CD4-positive, alpha-beta T cell treated with Interferon alpha-2 for 1 hour (primary cell): Measurements from ENCODE around the gene SH3RF1.

Experiments
- DNase-seq, 2 donors: peaks; one replicate each; pipeline ENCODE4 v3.0.0-alpha.2; 2020 to 2022

The SH3RF1 gene

GRCh38 chr4:169127314-169127713, 143.4 kb downstream of the SH3RF1 start:
- no peak for DNase-seq

GRCh38 chr4:169124661-169125060, 146.1 kb downstream of the SH3RF1 start:
- DNase-seq = no peak

- DNase-seq = no peak
These were observed 148.3 kb downstream of the SH3RF1 start for GRCh38 chr4:169122422-169122821.

- DNase-seq = no peak
These were observed 148.8 kb downstream of the SH3RF1 start for GRCh38 chr4:169121861-169122382.

GRCh38 chr4:169120624-169121023, 150.1 kb downstream of the SH3RF1 start:
- DNase-seq = no peak

- DNase-seq = no peak
These were observed 151.2 kb downstream of the SH3RF1 start for GRCh38 chr4:169119536-169119935.

- DNase-seq = no peak
These were observed 153.1 kb downstream of the SH3RF1 start for GRCh38 chr4:169117591-169118081.

- DNase-seq = no peak
These were observed 154.4 kb downstream of the SH3RF1 start for GRCh38 chr4:169116270-169116901.

- DNase-seq = no peak
These were observed 154.9 kb downstream of the SH3RF1 start for GRCh38 chr4:169115897-169116254.

GRCh38 chr4:169115144-169115896, 155.4 kb downstream of the SH3RF1 start:
- no peak for DNase-seq

- DNase-seq = no peak
These were observed 156.3 kb downstream of the SH3RF1 start for GRCh38 chr4:169114341-169114974.

GRCh38 chr4:169110633-169111032, 160.1 kb downstream of the SH3RF1 start:
- no peak for DNase-seq

GRCh38 chr4:169109035-169109675, 161.6 kb downstream of the SH3RF1 start:
- no peak for DNase-seq

- DNase-seq = no peak
These were observed 162.5 kb downstream of the SH3RF1 start for GRCh38 chr4:169108303-169108702.

GRCh38 chr4:169107528-169107927, 163.2 kb downstream of the SH3RF1 start:
- DNase-seq = no peak

GRCh38 chr4:169106696-169107229, 164.0 kb downstream of the SH3RF1 start:
- DNase-seq = no peak

- DNase-seq = no peak
These were observed 165.1 kb downstream of the SH3RF1 start for GRCh38 chr4:169105620-169106019.

- no peak for DNase-seq
These were observed 166.8 kb downstream of the SH3RF1 start for GRCh38 chr4:169103966-169104412.

- no peak for DNase-seq
These were observed 168.7 kb downstream of the SH3RF1 start for GRCh38 chr4:169102026-169102425.

GRCh38 chr4:169100670-169101101, 170.1 kb downstream of the SH3RF1 start:
- DNase-seq = no peak

- no peak for DNase-seq
These were observed 171.0 kb downstream of the SH3RF1 start for GRCh38 chr4:169099771-169100180.

GRCh38 chr4:169098969-169099690, 171.6 kb downstream of the SH3RF1 start:
- DNase-seq = no peak
